HG02798 (cell line): ENCODE data around the gene CEP162.
"Not testable (repeated sequence)": the region's sequence is repeated elsewhere in the genome, so short reads cannot be mapped to it uniquely, and the experiment has no call there.

Experiments
- ATAC-seq: cut with Tn5 transposase; IDR thresholded peaks from one replicate; pipeline ENCODE4 v1.9.1; 2021; ENCODE audit warnings: mild to moderate bottlenecking; ENCODE audit not compliant: unreplicated experiment, poor library complexity

The CEP162 gene

GRCh38 chr6:84243240-84243639 is 15.8 kb upstream of the CEP162 start:
- ATAC-seq: no peak

- peak; percentile 51 for ATAC-seq
Observed at GRCh38 chr6:84242265-84242664, 14.8 kb upstream of the CEP162 start.

- peak; percentile 1 for ATAC-seq
Observed at GRCh38 chr6:84228198-84228543, 728 bp upstream of the CEP162 start.

GRCh38 chr6:84227044-84227433 is 404 bp downstream of the CEP162 start:
- ATAC-seq: peak; percentile 6

GRCh38 chr6:84224251-84224650 is 3.2 kb downstream of the CEP162 start:
- no peak for ATAC-seq

- not testable (repeated sequence) for ATAC-seq
Observed at GRCh38 chr6:84223608-84224007, 3.8 kb downstream of the CEP162 start.

GRCh38 chr6:84222426-84222825 is 5.0 kb downstream of the CEP162 start:
- ATAC-seq: no peak

- no peak for ATAC-seq
Observed at GRCh38 chr6:84220809-84221409, 6.5 kb downstream of the CEP162 start.

GRCh38 chr6:84218091-84218490 is 9.4 kb downstream of the CEP162 start:
- ATAC-seq: no peak

- ATAC-seq: no peak
Observed at GRCh38 chr6:84213217-84213616, 14.2 kb downstream of the CEP162 start.

GRCh38 chr6:84204011-84204410 is 23.4 kb downstream of the CEP162 start:
- ATAC-seq: no peak

- ATAC-seq: not testable (repeated sequence)
Observed at GRCh38 chr6:84199987-84200386, 27.5 kb downstream of the CEP162 start.

- no peak for ATAC-seq
Observed at GRCh38 chr6:84197708-84198107, 29.7 kb downstream of the CEP162 start.

GRCh38 chr6:84193114-84193708 is 34.2 kb downstream of the CEP162 start:
- no peak for ATAC-seq

- ATAC-seq: no peak
Observed at GRCh38 chr6:84191802-84192201, 35.6 kb downstream of the CEP162 start.

GRCh38 chr6:84189356-84189755 is 38.1 kb downstream of the CEP162 start:
- ATAC-seq: not testable (repeated sequence)

GRCh38 chr6:84183430-84183829 is 44.0 kb downstream of the CEP162 start:
- ATAC-seq: no peak

- no peak for ATAC-seq
Observed at GRCh38 chr6:84182001-84182400, 45.4 kb downstream of the CEP162 start.

GRCh38 chr6:84177241-84177640 is 50.2 kb downstream of the CEP162 start:
- ATAC-seq: no peak

GRCh38 chr6:84172574-84172973 is 54.9 kb downstream of the CEP162 start:
- ATAC-seq: no peak

GRCh38 chr6:84172080-84172479 is 55.4 kb downstream of the CEP162 start:
- ATAC-seq: no peak

GRCh38 chr6:84167457-84167856 is 60.0 kb downstream of the CEP162 start:
- no peak for ATAC-seq
